GM19438 (cell line): Measurements from ENCODE around the gene NTM.

Experiments used
- ATAC-seq: cut with Tn5 transposase; IDR thresholded peaks from one replicate; pipeline ENCODE4 v1.9.1; 2021; ENCODE audit warnings: low read depth; ENCODE audit not compliant: unreplicated experiment

NTM gene

DNA sequence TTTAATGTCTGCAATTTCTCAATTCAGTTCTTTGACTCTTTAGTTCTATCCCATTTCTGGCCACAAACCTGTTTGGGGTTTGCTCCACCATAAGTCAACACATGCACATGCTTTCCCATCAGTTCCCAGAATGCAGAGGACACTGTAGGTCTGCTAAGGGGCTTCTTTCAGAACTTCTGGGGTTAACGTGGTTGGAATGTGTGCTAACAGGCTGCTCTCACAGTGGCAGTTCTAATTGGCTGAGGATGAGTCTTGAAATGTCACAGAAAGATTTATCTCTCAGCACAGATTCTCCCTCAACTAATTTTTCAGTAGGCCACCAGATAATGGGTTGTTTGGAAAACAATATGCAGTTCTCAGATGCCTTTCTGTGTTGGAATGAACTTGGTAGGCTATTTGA is 703.4 kb downstream of the NTM start:
- ATAC-seq: no peak

DNA sequence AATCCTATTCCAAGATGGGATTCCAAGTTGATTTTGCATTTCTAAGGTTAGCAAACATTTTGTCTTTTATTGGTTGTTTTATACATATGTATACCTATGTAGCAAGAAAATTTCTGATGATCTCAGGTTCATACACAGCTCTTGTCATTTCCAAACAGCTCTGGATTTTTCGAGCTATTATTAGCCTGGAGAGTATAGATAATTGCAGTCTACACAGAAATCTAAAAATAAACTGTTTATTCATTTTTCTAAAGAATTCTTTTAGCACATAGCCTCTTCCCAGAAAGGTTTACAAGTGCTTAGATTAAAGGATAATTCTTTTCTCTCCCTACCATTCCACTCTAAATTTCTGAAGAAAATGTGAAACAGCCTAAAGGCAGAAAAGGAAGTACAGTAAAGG is 705.0 kb downstream of the NTM start:
- ATAC-seq: no peak

DNA sequence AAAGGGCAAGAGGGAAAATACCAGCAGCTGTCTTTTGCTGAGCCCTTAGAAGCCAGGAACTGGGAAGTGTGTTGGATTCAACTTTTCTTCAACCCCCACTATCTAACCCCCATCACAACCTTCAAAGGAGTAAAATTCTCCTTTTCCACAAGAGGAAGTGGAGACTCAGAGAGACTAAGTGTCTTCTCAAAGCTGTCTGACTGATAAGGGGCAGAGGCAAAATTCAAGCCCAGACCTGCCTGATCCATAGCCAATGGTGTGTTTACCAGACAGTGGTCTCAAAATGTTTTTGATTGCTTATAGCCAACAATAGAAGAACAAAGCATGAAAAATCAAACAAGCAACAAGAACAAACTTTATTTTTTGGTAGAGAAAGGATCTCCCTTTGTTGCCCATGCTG is 707.0 kb downstream of the NTM start:
- ATAC-seq: no peak

DNA sequence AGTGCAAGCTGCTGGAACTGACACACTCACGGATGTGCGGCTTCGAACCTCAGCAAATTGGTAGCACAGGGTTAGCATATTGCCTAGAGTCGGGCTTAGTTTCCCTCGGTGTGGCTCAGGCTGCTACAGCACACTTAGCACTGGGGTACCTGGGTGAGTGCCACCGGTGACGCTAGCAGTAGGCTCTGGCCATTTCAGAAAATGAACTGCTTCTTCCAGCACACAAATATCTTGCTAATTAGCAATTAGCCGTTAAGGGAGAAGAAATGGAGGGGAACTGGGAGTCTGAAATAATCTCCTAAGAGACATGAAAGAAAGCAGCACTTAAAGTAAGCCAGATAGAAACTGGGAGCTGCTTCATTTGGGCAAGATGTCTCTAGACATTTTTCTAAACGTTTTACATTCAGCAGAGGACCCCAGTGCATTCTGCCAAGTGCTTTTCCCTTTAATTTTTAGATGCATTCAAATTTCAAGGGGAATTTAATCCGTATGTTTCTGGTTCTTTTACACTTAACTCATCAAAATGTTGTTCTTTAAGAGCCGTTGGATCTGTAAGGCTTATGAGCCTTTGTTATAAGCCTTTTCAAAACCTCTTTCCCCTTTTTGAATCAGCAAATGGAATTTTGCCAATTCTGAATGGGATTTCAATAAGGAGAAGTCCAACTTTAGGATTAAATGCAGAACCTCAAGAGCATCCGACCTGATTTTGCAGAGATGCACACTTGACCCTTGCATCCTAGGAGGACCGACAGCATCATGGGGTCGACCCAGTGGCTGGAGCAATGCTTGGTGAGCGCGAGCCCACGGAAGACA is 708.1 kb downstream of the NTM start:
- no peak for ATAC-seq

DNA sequence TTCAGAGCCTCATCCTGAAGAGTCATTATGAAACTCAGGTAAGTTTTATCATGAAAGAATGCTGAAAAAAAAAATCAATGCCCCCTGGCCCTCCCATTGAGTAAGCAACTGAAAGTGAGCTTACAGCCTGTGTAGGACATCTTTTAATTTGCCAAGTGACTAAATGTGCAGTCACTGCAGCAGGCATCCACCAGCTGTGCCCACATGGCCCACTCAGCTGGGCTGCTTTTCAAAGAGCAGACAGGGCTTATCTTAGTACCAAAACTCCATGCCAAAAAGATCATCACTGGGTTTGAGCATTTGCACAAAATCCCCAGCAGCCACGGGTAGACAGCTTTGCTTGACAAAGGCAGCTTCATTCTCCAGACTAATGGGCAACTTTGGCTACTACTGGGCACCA is 709.7 kb downstream of the NTM start:
- ATAC-seq: no peak

DNA sequence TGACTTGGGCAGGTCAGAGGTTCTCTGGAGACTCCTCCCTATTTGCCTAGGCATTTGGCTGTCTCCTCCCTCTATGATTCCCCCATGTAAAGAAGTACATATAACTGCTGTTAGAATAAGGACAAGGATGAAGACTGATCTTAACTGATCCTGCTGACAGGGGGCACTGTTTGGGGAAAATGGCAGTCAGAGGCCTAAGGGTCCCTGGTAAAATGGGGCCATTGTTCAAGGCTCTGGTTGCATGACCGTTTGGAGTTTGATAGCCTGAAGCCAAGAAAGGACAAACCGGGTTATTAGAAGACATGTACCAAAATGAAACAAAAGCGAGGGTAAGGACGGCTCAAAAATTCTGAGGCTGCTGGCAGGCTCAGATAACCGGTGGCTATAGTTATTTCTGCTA is 712.2 kb downstream of the NTM start:
- no peak for ATAC-seq

DNA sequence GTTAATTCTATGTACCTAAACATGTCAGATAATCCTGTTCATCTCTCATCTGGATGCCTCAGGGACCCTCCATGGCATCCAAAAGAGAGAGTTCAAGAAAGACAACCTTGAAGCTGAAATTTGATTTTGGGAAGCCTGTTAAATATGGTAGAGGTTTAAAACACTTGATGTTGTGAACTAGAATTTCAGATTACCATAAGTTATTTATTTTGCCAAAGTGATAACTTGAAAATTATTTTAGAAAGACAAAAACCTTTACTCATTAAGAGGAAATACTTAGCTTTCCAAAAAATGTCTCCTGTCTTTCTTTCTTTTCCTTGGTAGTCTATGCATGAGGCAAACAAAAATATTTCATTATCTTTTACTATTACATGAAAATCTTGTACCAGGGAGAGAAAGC is 714.0 kb downstream of the NTM start:
- ATAC-seq: no peak

DNA sequence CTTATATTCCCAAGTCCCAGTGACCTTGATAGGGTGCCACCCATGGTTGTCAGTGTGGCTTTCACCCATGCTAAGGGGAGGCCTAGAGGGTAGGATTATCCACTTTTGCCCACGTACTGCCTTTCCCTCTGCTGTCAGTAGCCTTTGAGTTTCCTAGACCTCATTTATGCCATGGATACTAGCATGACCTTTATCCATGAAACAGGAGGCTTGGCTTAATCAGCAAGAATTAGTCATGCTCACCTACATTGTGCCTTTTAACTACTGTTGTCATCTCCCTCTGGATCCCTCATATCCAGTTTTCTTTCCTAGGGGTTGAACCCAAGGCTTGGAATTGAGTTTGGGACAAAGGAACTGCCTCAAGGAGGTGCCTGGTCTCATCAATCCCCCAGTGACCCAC is 716.7 kb downstream of the NTM start:
- no peak for ATAC-seq

DNA sequence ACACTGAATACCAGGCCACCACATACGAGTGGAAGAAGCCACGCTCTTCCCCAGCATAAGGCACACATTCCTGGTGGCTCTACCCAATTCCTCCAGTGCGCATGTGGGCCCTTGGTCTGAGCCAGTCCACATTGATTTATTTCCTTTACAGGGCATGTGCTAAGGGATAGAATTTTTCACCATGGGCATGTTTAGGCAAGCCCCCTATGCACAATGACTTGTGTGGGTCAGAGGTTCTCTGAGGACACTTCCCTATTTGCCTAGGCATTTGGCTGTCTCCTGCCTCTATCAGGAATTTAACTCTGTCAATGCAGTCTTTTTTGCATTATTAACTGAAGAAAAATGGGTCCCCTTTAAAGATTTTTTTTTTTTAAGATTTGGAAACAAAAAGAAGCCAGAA is 718.1 kb downstream of the NTM start:
- ATAC-seq: no peak

DNA sequence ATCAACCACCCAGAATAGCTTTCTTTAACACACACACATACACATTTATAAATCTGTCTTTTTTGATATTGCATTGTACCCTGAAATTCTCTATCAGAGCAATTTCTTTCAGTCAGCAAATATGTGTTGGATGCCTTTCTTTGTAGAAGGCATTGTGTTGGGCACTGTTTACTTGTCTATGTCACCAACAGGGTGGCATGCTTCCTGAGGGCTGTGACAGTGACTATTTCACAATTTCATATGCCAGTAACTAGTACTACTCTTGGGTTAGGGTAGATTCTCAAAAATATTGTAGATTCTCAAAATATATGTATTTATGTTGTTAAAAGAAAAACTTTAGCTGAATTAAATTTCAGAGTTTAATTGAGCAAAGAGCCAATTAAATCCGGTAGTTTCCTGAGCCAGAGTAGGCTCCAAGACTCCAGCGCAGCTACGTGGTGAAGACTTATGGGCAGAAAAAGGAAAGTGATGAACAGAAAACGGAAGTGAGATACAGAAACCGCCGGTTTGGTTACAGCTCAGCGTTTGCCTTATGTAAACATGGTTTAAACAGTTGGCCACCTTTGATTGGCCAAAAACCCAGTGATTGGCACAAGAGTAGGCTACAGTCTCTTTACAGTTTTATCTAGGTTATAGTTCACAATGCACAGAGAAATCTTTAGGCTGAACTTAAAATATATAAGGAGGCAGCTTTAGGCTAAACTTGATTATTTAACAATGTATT is 723.3 kb downstream of the NTM start:
- ATAC-seq: no peak

DNA sequence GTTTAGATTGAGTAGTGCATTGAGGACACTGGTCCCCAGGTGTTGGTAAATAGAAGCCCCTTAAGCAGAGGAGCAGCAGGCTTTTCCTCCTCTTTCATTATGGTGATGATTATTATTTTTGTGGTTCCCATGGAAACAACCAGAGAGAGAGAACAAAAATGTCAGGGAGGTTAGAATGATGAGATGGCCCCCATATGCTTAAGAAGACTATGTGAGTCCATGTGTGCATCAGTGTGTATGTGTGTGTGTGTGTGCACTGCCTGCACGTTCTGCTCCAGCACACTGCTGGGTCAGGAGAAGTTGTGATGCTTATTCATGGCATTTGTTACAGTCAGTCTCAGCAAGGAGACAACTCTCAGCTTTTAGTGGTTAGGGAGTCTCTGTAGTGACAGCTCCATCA is 724.2 kb downstream of the NTM start:
- ATAC-seq: no peak

DNA sequence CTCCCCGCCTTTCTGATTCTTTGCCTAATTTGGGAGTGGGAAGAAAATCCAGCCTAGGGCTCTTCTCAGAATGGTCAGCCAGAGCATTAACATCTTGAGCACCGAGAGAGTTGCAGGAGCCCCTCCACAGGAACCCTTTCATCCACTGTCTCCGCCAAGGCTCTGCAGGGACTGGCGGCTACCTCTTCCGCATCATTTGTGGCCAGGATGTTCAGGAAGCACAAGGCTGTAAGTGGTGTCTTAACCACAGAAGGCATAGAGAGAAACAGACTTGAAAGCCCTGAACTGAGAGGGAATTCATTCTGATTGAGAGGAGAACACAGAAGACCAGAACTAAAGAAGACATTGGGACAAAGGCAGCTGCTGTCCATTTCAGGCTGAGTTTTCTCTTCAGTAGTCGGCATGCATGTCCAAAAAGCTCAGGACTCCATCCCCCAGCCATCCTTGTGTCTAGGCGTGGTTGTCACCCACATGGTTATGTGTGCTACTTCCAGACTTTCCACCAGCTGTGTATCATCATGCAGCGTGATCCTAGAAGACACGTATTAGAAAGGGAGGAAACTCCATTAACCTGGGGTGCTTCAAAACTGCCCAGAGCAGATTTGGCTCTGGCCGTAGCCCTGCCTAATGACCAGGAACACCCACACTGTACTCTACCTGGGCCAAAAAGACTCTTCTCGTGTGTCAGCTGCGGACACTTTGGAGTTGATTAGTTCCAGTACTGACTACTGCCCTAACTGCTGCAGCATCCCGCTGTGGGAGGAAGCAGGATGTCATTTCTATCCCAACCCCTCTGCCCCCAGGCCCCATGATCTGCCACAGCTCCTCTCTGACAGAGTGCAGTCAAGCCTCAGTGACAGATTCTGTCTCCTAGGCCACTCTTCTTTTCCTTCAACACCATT is 725.1 kb downstream of the NTM start:
- no peak for ATAC-seq

DNA sequence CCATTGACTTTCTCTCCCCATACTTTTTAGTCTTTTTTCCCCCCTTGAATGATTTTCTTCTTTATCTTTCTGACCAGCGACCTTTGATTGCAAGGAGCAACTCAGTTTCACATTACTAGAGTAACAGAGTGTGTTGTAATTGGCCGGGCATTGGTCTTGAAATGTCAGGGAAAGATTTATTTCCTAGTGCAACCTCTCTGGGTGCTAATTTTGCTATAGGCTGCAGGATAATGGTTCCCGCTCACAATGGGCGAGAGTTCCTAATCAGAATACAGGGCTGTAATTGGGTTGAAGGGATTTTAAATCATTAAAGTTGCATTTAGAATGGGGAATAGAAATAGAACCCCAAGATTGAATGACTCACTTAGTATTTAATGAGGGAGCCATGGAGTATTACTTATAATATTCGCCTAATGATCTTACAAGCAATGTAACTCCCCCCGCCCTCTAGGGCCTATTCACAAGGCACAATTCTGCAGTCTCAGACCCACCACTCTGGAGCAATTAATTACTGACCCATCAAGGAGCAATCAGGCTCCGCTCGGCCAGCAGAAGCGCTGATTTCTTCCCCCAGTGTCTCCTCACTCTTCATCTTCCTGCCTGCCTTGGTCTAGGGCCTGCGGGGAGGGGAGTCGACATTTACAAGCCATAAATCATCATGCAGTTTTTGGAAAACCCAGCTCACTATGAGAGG is 725.9 kb downstream of the NTM start:
- no peak for ATAC-seq

DNA sequence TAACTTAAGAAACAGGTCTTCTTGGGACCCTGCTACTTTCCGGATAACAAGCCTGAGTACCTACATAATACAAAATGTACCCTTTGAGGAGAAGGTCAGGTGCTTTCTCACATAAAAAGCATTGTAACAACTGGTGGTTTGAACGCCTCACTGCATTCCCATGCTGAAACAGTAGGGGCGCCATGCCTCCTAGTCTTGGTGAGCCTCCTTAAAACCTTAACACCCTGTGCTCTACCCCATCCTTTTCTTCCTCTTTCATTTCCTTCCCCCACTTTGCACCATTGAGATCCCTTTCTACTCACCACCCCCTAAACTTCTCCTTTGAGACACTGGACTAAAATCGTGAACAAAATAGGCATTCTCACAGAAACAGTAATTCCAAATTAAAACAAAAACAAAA is 729.3 kb downstream of the NTM start:
- no peak for ATAC-seq

DNA sequence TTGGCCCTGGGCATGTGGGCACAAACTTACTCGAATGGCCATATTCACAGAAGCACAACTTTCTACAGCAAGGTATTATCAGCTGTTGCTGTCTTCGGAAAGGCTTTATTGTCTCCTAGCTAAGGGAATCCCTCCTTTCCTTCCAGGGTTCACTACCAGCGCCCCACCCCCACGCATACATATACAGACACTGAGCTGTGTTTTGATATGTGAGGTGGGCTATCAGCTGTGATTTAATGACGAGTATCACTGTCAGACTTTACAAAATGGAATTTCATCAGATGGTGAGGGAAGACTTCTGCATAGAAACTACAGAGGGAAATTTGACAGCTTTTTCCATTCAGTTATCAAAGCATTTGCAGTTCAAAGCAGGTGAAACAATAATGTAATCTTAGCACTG is 730.2 kb downstream of the NTM start:
- no peak for ATAC-seq

DNA sequence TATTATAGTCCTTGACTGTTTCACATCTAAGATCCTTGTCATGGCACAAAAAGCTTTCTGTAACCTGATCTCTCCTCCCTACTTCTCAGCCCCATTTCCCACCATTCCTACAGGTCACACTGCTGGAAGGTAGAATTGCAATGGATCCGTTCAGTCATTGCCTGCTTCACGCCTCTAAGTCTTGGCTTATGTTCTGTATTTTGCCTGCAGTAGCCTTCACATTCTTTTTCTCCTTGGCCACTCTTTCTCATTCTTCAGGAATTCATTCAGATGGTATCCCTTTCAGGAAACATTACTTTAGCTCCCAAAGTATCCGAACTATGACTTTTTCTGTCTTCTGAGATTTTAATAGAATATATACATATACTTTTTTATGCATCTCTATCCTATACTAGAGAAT is 731.5 kb downstream of the NTM start:
- no peak for ATAC-seq

DNA sequence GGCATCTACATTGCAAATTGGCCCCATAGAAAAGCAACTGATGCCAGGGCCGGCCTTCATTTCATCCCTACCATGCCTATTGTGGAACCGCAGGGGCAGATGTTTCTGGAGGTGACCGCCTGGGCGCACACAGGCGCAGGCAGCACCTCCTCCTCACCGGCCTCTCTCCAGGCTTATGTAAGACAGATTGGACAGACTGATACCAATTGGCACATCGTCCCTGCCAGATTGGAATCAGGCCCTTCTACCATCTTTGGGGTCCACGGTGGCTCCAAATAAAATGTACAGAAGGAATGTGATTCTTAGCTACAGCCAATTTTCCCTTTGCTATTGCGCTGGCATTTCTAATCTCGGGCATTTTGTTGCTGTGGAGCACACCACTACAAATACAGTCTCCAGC is 732.6 kb downstream of the NTM start:
- no peak for ATAC-seq

DNA sequence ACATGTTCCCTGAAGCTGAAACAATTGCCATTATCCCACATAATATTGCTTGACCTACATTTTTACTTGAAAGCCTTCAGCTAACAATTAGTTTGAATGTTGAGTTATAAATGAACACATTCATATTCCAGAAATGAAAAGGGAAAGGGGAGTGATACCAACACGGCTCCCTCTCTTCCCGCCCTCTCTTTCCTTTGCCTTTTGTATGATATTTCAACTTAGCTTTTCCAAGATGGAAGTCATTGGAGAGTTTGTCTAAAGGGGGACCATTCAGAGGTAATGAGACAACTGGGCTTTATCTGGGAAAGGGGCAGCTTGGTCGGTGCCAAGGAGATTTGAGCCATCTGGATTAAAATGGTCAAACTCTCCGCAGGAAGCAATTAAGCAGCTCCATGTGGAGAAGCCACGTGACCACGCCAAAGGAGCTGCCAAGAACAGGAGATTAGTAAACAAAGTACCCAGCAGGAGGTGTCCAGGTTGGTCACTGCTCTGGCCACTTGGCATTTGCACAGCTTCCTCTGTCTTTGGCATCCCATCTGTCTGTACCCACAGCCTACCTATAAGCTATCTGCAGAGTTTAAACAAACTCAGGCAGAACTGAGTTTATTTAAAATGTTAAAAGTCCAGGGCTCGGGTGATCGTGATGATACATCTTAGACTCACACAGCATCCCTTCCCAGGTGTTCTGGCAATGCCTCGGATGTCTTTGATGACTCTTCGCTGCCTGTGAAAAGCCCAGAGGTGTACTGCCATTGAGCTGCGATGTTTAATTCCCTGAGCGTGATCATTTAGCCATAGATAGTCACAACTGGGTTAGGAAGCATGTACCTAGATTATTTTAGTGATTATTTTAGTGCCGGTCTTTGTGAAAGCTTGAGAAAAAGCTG is 735.9 kb downstream of the NTM start:
- ATAC-seq: no peak

DNA sequence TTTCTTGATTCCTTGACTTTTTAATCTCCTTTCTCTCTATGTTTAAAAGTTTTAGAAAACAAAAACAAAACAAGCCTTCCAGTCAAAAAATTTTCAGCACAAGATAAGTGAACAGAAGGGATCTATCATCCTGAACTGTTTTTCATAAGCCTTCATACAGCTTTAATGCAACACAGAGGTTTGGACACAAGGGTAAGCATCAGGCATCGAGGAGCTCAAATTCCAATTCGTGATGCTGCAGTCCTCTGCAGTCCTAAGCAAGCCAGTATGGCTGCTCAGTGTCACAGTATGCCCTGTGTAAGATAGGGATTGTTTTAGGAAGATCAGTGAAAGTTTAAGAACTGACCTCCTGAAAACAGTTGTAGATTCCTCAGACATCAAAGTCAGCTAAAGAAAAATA is 740.9 kb downstream of the NTM start:
- no peak for ATAC-seq

DNA sequence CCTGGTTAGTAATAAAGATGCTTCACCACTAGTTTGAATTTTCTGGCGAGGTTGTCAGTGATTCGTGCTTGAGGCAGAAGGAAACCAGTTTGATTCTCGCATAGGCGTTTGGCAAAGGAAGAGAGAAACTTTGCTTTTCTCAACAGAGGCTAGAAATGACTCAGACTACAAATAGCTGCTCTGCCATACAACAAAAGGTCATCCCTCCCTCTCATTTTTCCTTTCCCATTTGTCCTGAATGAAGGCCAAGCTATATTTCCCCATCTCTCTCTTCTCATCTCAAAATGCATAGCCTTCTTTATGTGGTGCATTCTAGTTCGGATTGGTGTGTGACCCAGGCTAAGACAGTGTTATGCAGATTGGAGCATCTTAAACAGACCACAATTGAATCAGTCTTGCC is 741.4 kb downstream of the NTM start:
- ATAC-seq: no peak
